Measurements from ENCODE around the gene NFKBIE. TPM values are rescaled to one million over a fixed set of nuclear protein-coding genes. Genes with fewer than 3 reads are reported as not detected.

NFKBIE gene
- total and polyA plus RNA-seq, 2 donors (not counting 1 experiment from before 2014, with no cell fraction given) = 46.5 to 90.0 TPM

DNA sequence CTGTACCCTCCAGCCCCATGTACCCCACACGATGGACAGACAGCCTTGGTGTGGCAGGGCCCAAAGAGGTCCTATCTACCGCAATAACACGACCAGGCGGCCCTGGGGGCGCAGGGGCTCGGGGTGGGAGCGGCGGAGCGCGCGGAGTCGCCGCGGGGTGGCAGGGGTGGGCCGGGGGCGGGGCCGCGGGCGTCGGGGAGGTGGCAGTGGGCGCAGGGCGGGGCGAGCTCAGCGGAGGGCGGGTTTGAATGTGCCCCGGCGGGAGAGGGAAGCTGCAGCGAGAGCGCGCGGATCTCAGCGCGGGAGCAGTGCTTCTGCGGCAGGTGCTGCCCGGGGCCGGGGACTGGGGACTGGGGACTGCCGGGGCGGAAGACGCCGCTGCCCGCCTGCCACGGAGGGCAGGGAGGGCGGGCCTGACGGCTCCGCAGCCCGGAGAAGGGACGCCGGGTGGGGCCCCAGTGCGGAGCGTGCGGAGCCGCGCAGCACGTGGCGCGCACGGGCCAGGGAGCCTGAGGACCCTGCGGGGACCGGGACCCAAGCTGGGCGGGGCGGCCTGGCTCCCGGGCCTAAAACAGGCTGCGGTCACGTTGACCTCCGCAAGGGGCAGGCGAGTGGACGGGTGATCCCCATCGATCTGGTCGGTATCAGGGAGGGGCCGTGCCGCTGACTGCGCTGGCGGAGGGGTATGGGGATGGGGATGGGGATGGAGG is 41.9 kb downstream of the NFKBIE start, which contains the start of gene SLC29A1:
Gene SLC29A1 (plus strand): TSS at position 277 of the 710 bp plus-strand sequence. CDS start 3,719 bp downstream, outside the sequence.
- no peaks in the 10 kb centered on the region for H4K20me1 ChIP-seq (ENCODE audit: control insufficient read depth, insufficient read depth, low read length, poor library complexity, severe bottlenecking)
- H2AFZ ChIP-seq (ENCODE audit: insufficient read depth, low read depth, low read length, poor library complexity, severe bottlenecking) = peak within 1 kb of the TSS; percentile 88
- Mint-ChIP-seq H3K27ac (peak within 1 kb of the TSS; percentile 61), H3K27me3 (no peaks in the 10 kb centered on the region), H3K4me1 (peaks cover 36% of the 10 kb centered on the region), H3K9me3 (ENCODE audit: insufficient read depth) (no peaks in the 10 kb centered on the region), H3K4me3 (peak within 1 kb of the TSS; percentile 88)
- no peak for TF ChIP-seq EZH2 (IDR thresholded peaks at IDR 0.05; ENCODE audit: borderline replicate concordance, insufficient read depth, low read depth, low read length, poor library complexity, severe bottlenecking)
- TF ChIP-seq, protein P1, sequence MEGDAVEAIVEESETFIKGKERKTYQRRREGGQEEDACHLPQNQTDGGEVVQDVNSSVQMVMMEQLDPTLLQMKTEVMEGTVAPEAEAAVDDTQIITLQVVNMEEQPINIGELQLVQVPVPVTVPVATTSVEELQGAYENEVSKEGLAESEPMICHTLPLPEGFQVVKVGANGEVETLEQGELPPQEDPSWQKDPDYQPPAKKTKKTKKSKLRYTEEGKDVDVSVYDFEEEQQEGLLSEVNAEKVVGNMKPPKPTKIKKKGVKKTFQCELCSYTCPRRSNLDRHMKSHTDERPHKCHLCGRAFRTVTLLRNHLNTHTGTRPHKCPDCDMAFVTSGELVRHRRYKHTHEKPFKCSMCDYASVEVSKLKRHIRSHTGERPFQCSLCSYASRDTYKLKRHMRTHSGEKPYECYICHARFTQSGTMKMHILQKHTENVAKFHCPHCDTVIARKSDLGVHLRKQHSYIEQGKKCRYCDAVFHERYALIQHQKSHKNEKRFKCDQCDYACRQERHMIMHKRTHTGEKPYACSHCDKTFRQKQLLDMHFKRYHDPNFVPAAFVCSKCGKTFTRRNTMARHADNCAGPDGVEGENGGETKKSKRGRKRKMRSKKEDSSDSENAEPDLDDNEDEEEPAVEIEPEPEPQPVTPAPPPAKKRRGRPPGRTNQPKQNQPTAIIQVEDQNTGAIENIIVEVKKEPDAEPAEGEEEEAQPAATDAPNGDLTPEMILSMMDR (IDR thresholded peaks at IDR 0.05) = no peak
- intact Hi-C loops (cut with micrococcal nuclease) = loop anchor here (1.0 to 5.0 kb wide), 6 partner anchors 14 to 164 kb away; partner anchors contain the start of genes AARS2, CDC5L, MRPL14 and TMEM63B
- no peak within 1 kb of the TSS for H3K27ac ChIP-seq (ENCODE audit: low read length in 2 of 2)
- under 1% methylated on average over 73 of the region's 73 CpGs for WGBS (ENCODE audit: insufficient coverage)
- peak; percentile 83 for ATAC-seq (ENCODE audit: low read depth)
- H3K36me3 ChIP-seq (replicated peaks in 1 of 2; ENCODE audit: control extremely low read depth in 1 of 2, control insufficient read depth in 1 of 2, extremely low read depth in 1 of 2, insufficient read depth in 2 of 2, low read length in 1 of 2) = no peaks in the 10 kb centered on the region
- no peaks in the 10 kb centered on the region for H3K9me3 ChIP-seq (ENCODE audit: control extremely low read depth in 1 of 3, control insufficient read depth in 2 of 3, insufficient read depth in 1 of 3, low read length in 2 of 3)
- H3K79me2 ChIP-seq (ENCODE audit: control insufficient read depth, insufficient read depth, low read length) = peaks cover 5% of the 10 kb centered on the region
- peaks cover 0 to 2% (median 0%) of the 10 kb centered on the region in 4 experiments for H3K27me3 ChIP-seq (replicated peaks in 1 of 4; ENCODE audit: control extremely low read depth in 1 of 4, control insufficient read depth in 3 of 4, insufficient read depth in 4 of 4, low read length in 3 of 4)
- POLR2A ChIA-PET = interaction anchor here (0.5 to 5.0 kb wide), 5 partner anchors 14 to 47 kb away, joined by 3 to 52 read pairs (median 4); partner anchors contain the start of genes HSP90AB1 and SLC35B2
- peak within 1 kb of the TSS; percentile 71 for H3K9ac ChIP-seq (ENCODE audit: low read length)
- H3K4me2 ChIP-seq (replicated peaks; ENCODE audit: low read depth, low read length, poor library complexity, severe bottlenecking) = peak within 1 kb of the TSS; percentile 97
- CTCF ChIA-PET = interaction anchor here (0.7 to 3.1 kb wide), 14 partner anchors 11 to 127 kb away, joined by 3 to 22 read pairs (median 4); partner anchors contain the start of genes HSP90AB1, MRPL14 and TMEM63B
- peak within 1 kb of the TSS; percentile 36 to 68 (median 58) for H3K4me3 ChIP-seq (ENCODE audit: control extremely low read depth in 1 of 5, extremely low read depth in 1 of 5, insufficient read depth in 1 of 5, low read depth in 2 of 5, low read length in 4 of 5)
- peak; percentile 88 for DNase-seq
- H3K4me1 ChIP-seq (ENCODE audit: control insufficient read depth in 2 of 2, insufficient read depth in 2 of 2, low read length in 2 of 2) = peaks cover 23 to 41% of the 10 kb centered on the region in 2 donors
